ENCODE measurements around the gene ARHGAP26.

The ARHGAP26 gene

DNA sequence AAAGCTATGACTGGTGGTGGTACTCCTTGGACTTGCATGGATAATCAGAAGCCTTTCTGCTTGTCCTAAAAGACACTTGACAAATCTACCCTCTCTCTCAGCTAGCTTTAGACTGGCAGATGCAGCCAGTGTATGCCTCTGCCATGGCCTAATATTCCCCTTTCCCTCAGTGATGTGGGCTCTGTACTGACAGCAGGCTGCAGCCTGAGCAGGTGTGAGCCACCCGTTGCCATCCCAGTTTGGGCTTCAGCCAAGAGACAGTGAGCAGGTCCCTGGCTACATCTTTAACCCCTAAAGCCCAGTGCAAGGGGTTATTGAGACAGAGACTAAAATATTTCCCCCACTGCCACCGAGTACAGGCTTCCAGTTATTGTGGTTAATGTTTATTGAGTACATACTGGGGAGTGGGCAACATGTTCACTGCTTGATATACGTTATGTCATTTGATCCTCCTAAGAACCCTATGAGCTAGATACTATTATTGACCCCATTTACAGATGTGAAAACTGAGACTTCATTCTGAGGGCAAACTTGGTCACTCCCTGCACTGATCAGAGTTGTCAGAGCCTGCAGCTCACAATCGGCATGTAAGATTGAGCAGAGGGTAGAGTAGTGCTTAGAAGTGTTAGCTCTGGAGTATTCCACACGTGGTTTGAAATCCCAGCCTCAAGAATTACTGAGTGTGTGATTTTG is 254.2 kb downstream of the ARHGAP26 start:
- H4K20me1 ChIP-seq (ENCODE audit: insufficient read depth, low read length), result no peaks in the 10 kb centered on the region
- H3K4me2 ChIP-seq (ENCODE audit: low read length), result no peak overlapping the region; the same call in 1 of the 2 replicates
- H3K4me3 ChIP-seq (ENCODE audit: low read depth, low read length, poor library complexity, severe bottlenecking), result no peak overlapping the region
- no peaks in the 10 kb centered on the region for H3K27me3 ChIP-seq (ENCODE audit: insufficient read depth, low read length)
- no peaks in the 10 kb centered on the region for H3K9me2 ChIP-seq (ENCODE audit: low read depth, low read length)
- no peaks in the 10 kb centered on the region for H3K9me3 ChIP-seq (ENCODE audit: low read length)
- no peak overlapping the region for H2AFZ ChIP-seq (ENCODE audit: low read length)
- no peaks in the 10 kb centered on the region for H3F3A ChIP-seq (ENCODE audit: insufficient read depth, low read length)
- H3K9ac ChIP-seq (ENCODE audit: low read length), result no peak overlapping the region
- no peaks in the 10 kb centered on the region for H3K79me2 ChIP-seq (ENCODE audit: insufficient read depth, low read length)
- no peaks in the 10 kb centered on the region for H3K36me3 ChIP-seq (ENCODE audit: insufficient read depth, low read length)
- H3K27ac ChIP-seq (ENCODE audit: low read depth, low read length, poor library complexity, severe bottlenecking), result peak overlapping the region; percentile 68
- no peak for TF ChIP-seq EZH2 (IDR thresholded peaks at IDR 0.05; ENCODE audit: borderline replicate concordance, low read length)
- TF ChIP-seq, protein P1, sequence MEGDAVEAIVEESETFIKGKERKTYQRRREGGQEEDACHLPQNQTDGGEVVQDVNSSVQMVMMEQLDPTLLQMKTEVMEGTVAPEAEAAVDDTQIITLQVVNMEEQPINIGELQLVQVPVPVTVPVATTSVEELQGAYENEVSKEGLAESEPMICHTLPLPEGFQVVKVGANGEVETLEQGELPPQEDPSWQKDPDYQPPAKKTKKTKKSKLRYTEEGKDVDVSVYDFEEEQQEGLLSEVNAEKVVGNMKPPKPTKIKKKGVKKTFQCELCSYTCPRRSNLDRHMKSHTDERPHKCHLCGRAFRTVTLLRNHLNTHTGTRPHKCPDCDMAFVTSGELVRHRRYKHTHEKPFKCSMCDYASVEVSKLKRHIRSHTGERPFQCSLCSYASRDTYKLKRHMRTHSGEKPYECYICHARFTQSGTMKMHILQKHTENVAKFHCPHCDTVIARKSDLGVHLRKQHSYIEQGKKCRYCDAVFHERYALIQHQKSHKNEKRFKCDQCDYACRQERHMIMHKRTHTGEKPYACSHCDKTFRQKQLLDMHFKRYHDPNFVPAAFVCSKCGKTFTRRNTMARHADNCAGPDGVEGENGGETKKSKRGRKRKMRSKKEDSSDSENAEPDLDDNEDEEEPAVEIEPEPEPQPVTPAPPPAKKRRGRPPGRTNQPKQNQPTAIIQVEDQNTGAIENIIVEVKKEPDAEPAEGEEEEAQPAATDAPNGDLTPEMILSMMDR (IDR thresholded peaks at IDR 0.05; ENCODE audit: low read length), result no peak
- H3K4me1 ChIP-seq (ENCODE audit: insufficient read depth, low read length, severe bottlenecking), result peaks cover 58% of the 10 kb centered on the region

DNA sequence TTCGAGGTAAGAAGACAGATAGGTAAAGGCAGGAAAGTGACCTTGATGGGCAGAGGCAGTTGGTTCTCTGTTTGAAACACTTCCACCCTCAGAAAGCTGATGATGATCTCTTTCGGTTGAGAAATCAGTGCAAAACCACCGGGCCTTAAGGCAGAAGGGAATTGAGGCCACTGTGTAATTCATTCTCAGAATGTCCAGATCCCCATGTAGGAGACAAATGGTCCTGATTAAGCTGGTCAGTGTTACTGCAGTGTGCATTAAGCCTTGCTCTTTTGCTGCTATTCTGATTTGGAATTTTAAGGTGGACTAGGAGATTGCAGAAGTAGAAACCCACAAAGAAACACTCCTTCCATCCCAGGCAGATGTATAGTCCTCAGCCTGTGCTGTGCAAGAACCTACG is 255.2 kb downstream of the ARHGAP26 start:
- Histone ChIP-seq H3K9ac (ENCODE audit: low read length) (no peak overlapping the region), H4K20me1 (ENCODE audit: insufficient read depth, low read length) (no peaks in the 10 kb centered on the region), H3K4me2 (ENCODE audit: low read length) (no peak overlapping the region), H3K4me1 (ENCODE audit: insufficient read depth, low read length, severe bottlenecking) (peaks cover 53% of the 10 kb centered on the region), H3K27ac (ENCODE audit: low read depth, low read length, poor library complexity, severe bottlenecking) (no peak overlapping the region), H3K4me3 (ENCODE audit: low read depth, low read length, poor library complexity, severe bottlenecking) (no peak overlapping the region), H3K9me3 (ENCODE audit: low read length) (no peaks in the 10 kb centered on the region), H3F3A (ENCODE audit: insufficient read depth, low read length) (no peaks in the 10 kb centered on the region), H3K9me2 (ENCODE audit: low read depth, low read length) (no peaks in the 10 kb centered on the region), H3K27me3 (ENCODE audit: insufficient read depth, low read length) (no peaks in the 10 kb centered on the region), H3K79me2 (ENCODE audit: insufficient read depth, low read length) (no peaks in the 10 kb centered on the region), H2AFZ (ENCODE audit: low read length) (no peak overlapping the region), H3K36me3 (ENCODE audit: insufficient read depth, low read length) (no peaks in the 10 kb centered on the region)
- TF ChIP-seq EZH2 (IDR thresholded peaks at IDR 0.05; ENCODE audit: borderline replicate concordance, low read length), result no peak
- TF ChIP-seq, protein P1 (IDR thresholded peaks at IDR 0.05; ENCODE audit: low read length), result no peak

DNA sequence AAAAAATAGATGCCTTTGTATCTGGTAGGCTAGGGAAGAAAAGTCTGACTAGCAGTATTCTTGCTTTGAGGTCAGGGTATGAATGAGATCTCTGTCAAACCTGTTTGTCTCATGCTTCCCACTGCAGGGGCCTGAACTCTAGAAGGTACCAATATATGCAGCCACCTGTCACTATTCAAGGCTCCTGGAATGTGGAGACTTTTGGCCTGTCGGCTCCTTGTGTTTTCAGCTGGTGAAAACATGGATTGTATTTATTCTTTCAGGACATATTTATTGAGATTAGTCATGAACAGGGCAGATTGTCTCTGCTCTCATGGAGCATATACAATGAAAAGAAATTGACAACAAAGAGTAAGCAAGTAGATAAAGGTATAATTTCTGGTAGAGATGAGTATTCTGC is 255.8 kb downstream of the ARHGAP26 start:
- Histone ChIP-seq H3K9me3 (ENCODE audit: low read length) (no peaks in the 10 kb centered on the region), H3K4me1 (ENCODE audit: insufficient read depth, low read length, severe bottlenecking) (peaks cover 55% of the 10 kb centered on the region), H4K20me1 (ENCODE audit: insufficient read depth, low read length) (no peaks in the 10 kb centered on the region), H2AFZ (ENCODE audit: low read length) (no peak overlapping the region), H3K4me3 (ENCODE audit: low read depth, low read length, poor library complexity, severe bottlenecking) (no peak overlapping the region), H3K36me3 (ENCODE audit: insufficient read depth, low read length) (no peaks in the 10 kb centered on the region), H3K9me2 (ENCODE audit: low read depth, low read length) (no peaks in the 10 kb centered on the region), H3F3A (ENCODE audit: insufficient read depth, low read length) (no peaks in the 10 kb centered on the region), H3K27ac (ENCODE audit: low read depth, low read length, poor library complexity, severe bottlenecking) (no peak overlapping the region), H3K9ac (ENCODE audit: low read length) (no peak overlapping the region), H3K4me2 (ENCODE audit: low read length) (no peak overlapping the region), H3K27me3 (ENCODE audit: insufficient read depth, low read length) (no peaks in the 10 kb centered on the region), H3K79me2 (ENCODE audit: insufficient read depth, low read length) (no peaks in the 10 kb centered on the region)
- TF ChIP-seq, protein P1 (IDR thresholded peaks at IDR 0.05; ENCODE audit: low read length), result no peak
- TF ChIP-seq EZH2 (IDR thresholded peaks at IDR 0.05; ENCODE audit: borderline replicate concordance, low read length), result no peak
